Neural progenitor cell (in vitro differentiated cells): Measurements from ENCODE around the gene FBXL14. TPM values are rescaled to one million over a fixed set of nuclear protein-coding genes. Genes with fewer than 3 reads are reported as not detected.
A peak's percentile ranks its signal among the peaks of the same experiment; 100 is the strongest.

Experiments
- DNase-seq: peaks from one replicate; pipeline ENCODE4 v3.0.0-alpha.2; 2016; ENCODE audit warnings: low spot score
- H2AFZ ChIP-seq: fragments of 200-600 bp; sonication (generic); replicated peaks from 2 replicates; pipeline ENCODE4 v1.6.1; 2016; ENCODE audit warnings: antibody characterized with exemption
- H3F3A ChIP-seq: fragments of 200-600 bp; sonication (generic); 2 replicates; pipeline ENCODE4 v1.6.1; 2016; ENCODE audit warnings: antibody characterized with exemption, low read depth
- H3K27ac ChIP-seq: fragments of 200-600 bp; sonication (generic); 2 replicates; pipeline ENCODE4 v1.5.1; 2016; ENCODE audit warnings: mild to moderate bottlenecking
- H3K27me3 ChIP-seq: fragments of 200-600 bp; sonication (generic); 2 replicates; pipeline ENCODE4 v1.6.1; 2016; ENCODE audit warnings: mild to moderate bottlenecking, moderate library complexity
- H3K36me3 ChIP-seq: fragments of 200-600 bp; sonication (generic); 2 replicates; pipeline ENCODE4 v1.5.1; 2016
- H3K4me1 ChIP-seq: fragments of 200-600 bp; sonication (generic); 2 replicates; pipeline ENCODE4 v1.6.1; 2016; ENCODE audit warnings: mixed run types
- H3K4me2 ChIP-seq: fragments of 200-600 bp; sonication (generic); 2 replicates; pipeline ENCODE4 v1.6.1; 2016
- H3K4me3 ChIP-seq: fragments of 200-600 bp; sonication (generic); 2 replicates; pipeline ENCODE4 v1.5.1; 2016
- H3K79me2 ChIP-seq: fragments of 200-600 bp; sonication (generic); 2 replicates; pipeline ENCODE4 v1.6.1; 2016; ENCODE audit warnings: low read depth
- H3K9ac ChIP-seq: fragments of 200-600 bp; sonication (generic); 2 replicates; pipeline ENCODE4 v1.6.1; 2016
- H3K9me3 ChIP-seq: fragments of 200-600 bp; sonication (generic); 2 replicates; pipeline ENCODE4 v1.5.1; 2016; ENCODE audit warnings: low read depth
- H4K20me1 ChIP-seq: fragments of 200-600 bp; sonication (generic); 2 replicates; pipeline ENCODE4 v1.6.1; 2016; ENCODE audit warnings: low read depth
- H3K27ac Mint-ChIP-seq: 3 replicates; pipeline ENCODE4 v1.8.0; 2021; ENCODE audit warnings: mixed read lengths
- H3K27me3 Mint-ChIP-seq: 2 replicates; pipeline ENCODE4 v1.8.0; 2022; ENCODE audit warnings: low read depth, mild to moderate bottlenecking, inconsistent platforms, moderate library complexity, mixed read lengths; ENCODE audit not compliant: insufficient read depth
- H3K36me3 Mint-ChIP-seq: 3 replicates; pipeline ENCODE4 v1.8.0; 2021; ENCODE audit warnings: mixed read lengths
- H3K4me1 Mint-ChIP-seq: 3 replicates; pipeline ENCODE4 v1.8.0; 2021; ENCODE audit warnings: mixed read lengths
- H3K4me3 Mint-ChIP-seq: 3 replicates; pipeline ENCODE4 v1.8.0; 2021; ENCODE audit warnings: mild to moderate bottlenecking, moderate library complexity, mixed read lengths
- H3K9me3 Mint-ChIP-seq: 3 replicates; pipeline ENCODE4 v1.8.0; 2020; ENCODE audit warnings: mixed read lengths
- EZH2 ChIP-seq: fragments of 200-600 bp; sonication (generic); IDR thresholded peaks from 2 replicates; pipeline ENCODE4 v1.6.1; 2017; ENCODE audit warnings: antibody characterized with exemption, mild to moderate bottlenecking, moderate library complexity
- EZH2phosphoT487 ChIP-seq: fragments of 200-600 bp; sonication (generic); IDR thresholded peaks from 2 replicates; pipeline ENCODE4 v1.6.1; 2017; ENCODE audit warnings: antibody characterized with exemption
- total RNA-seq: library from RNA; depleted of rRNA; stranded (reverse); fragments of >200 nt; gene quantifications from 2 replicates; pipeline ENCODE4 v1.2.3, GENCODE V29; 2015; ENCODE audit warnings: low replicate concordance
- TF ChIP-seq, protein P1 (sequence below): fragments of 200-600 bp; sonication (generic); IDR thresholded peaks from 2 replicates; pipeline ENCODE4 v1.5.1; 2017; ENCODE audit warnings: antibody characterized with exemption, mild to moderate bottlenecking

Gene FBXL14
- total RNA-seq, result 27.3 and 64.6 TPM in 2 replicates

- H3K36me3 Mint-ChIP-seq, result peaks cover 7% of the 10 kb centered on the region
- peak within 1 kb of the TSS; percentile 81 for H3K27ac ChIP-seq
- H3K27me3 Mint-ChIP-seq, result peaks cover 8% of the 10 kb centered on the region
- peaks cover 58% of the 10 kb centered on the region for H3F3A ChIP-seq
- no peaks in the 10 kb centered on the region for H3K36me3 ChIP-seq
- peak; percentile 98 for DNase-seq
- H4K20me1 ChIP-seq, result peaks cover 60% of the 10 kb centered on the region
- no peak within 1 kb of the TSS for H3K9ac ChIP-seq
- H3K4me1 Mint-ChIP-seq, result peaks cover 52% of the 10 kb centered on the region
- H2AFZ ChIP-seq, result no peak within 1 kb of the TSS
- H3K4me3 ChIP-seq, result peak within 1 kb of the TSS; percentile 86
- H3K27me3 ChIP-seq, result peaks cover 17% of the 10 kb centered on the region
- H3K4me2 ChIP-seq, result peak within 1 kb of the TSS; percentile 93
- TF ChIP-seq, protein P1, sequence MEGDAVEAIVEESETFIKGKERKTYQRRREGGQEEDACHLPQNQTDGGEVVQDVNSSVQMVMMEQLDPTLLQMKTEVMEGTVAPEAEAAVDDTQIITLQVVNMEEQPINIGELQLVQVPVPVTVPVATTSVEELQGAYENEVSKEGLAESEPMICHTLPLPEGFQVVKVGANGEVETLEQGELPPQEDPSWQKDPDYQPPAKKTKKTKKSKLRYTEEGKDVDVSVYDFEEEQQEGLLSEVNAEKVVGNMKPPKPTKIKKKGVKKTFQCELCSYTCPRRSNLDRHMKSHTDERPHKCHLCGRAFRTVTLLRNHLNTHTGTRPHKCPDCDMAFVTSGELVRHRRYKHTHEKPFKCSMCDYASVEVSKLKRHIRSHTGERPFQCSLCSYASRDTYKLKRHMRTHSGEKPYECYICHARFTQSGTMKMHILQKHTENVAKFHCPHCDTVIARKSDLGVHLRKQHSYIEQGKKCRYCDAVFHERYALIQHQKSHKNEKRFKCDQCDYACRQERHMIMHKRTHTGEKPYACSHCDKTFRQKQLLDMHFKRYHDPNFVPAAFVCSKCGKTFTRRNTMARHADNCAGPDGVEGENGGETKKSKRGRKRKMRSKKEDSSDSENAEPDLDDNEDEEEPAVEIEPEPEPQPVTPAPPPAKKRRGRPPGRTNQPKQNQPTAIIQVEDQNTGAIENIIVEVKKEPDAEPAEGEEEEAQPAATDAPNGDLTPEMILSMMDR, result no peak
- TF ChIP-seq EZH2, result no peak
- TF ChIP-seq EZH2phosphoT487, result no peak
- peak within 1 kb of the TSS; percentile 89 for H3K4me3 Mint-ChIP-seq
- peaks cover 87% of the 10 kb centered on the region for H3K79me2 ChIP-seq
- peak within 1 kb of the TSS; percentile 69 for H3K27ac Mint-ChIP-seq
- no peaks in the 10 kb centered on the region for H3K9me3 Mint-ChIP-seq
- H3K4me1 ChIP-seq, result peaks cover 26% of the 10 kb centered on the region
- no peaks in the 10 kb centered on the region for H3K9me3 ChIP-seq
Observed at GRCh38 chr12:1594261-1595025, at the start of gene FBXL14. Gene FBXL14 (minus strand): TSS chr12:1594581. CDS start chr12:1594066, 515 bp downstream.

DNA sequence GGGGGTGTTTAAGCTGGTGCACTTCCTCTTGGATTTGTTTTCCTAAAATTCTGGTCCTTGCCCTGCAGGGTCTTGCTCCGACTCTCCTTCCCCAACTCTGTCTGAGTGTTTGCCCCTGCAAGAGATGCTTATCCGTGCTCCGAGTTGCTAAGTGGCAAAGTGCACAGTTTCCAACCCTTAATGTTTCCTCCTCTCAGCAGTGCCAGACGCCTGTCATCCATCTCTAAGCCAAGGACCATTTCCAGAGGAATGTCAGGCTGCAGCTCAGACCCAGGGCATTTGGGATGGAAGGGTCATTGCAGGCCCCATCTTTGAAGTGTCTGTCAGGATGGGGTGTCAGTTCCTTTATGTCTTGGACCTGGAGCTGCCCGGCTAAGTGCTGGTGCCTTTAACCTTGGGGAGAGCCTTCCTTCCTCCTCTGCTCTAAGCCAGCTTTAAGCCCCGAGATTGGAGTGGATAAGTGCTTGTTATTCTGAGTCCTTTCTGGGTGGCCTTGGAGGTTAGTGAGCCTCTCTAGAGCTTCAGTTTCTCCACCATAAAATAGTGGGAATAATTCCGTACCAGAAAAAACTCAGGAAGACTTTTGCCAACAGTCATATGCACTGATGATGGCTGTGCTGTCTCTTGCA, 49.6 kb upstream of the FBXL14 start:
- H3K36me3 Mint-ChIP-seq, result peaks cover 22% of the 10 kb centered on the region
- Histone ChIP-seq H3F3A (no peaks in the 10 kb centered on the region), H3K4me3 (no peak overlapping the region), H2AFZ (no peak overlapping the region), H3K27ac (no peak overlapping the region), H3K27me3 (no peaks in the 10 kb centered on the region), H3K4me1 (no peaks in the 10 kb centered on the region), H3K36me3 (no peaks in the 10 kb centered on the region), H4K20me1 (peaks cover 26% of the 10 kb centered on the region), H3K4me2 (no peak overlapping the region), H3K79me2 (no peaks in the 10 kb centered on the region), H3K9me3 (no peaks in the 10 kb centered on the region), H3K9ac (no peak overlapping the region)
- H3K4me3 Mint-ChIP-seq, result peak overlapping the region; percentile 11
- H3K27ac Mint-ChIP-seq, result peak overlapping the region; percentile 65
- no peaks in the 10 kb centered on the region for H3K27me3 Mint-ChIP-seq
- no peak for DNase-seq
- H3K9me3 Mint-ChIP-seq, result no peaks in the 10 kb centered on the region
- H3K4me1 Mint-ChIP-seq, result peaks cover 38% of the 10 kb centered on the region
- TF ChIP-seq EZH2, result no peak
- TF ChIP-seq, protein P1, result no peak
- TF ChIP-seq EZH2phosphoT487, result no peak

DNA sequence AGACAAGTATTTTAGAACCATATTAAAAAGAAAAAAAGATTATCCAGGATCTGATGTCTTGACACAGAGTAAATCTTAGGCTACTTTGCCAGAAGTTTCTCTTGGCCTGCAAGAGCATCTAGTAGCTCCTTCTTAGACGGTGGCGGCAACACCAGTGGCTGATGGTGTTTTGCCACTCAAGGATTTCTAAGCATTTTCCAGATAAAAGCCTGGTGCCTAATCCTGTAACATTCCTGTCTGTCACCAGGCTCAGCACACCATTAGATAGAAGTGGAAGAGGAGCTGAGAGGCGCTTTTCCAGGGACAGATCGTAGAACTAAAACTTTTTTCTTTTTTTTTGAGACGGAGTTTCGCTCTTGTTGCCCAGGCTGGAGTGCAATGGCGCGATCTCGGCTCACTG, 48.7 kb upstream of the FBXL14 start:
- Histone ChIP-seq H4K20me1 (peaks cover 26% of the 10 kb centered on the region), H3K9ac (no peak overlapping the region), H3K36me3 (no peaks in the 10 kb centered on the region), H3F3A (no peaks in the 10 kb centered on the region), H3K9me3 (no peaks in the 10 kb centered on the region), H3K79me2 (no peaks in the 10 kb centered on the region), H3K27ac (no peak overlapping the region), H3K4me2 (no peak overlapping the region), H3K4me3 (no peak overlapping the region), H3K4me1 (no peaks in the 10 kb centered on the region), H3K27me3 (no peaks in the 10 kb centered on the region), H2AFZ (no peak overlapping the region)
- peaks cover 38% of the 10 kb centered on the region for H3K4me1 Mint-ChIP-seq
- no peaks in the 10 kb centered on the region for H3K27me3 Mint-ChIP-seq
- no peak for DNase-seq
- TF ChIP-seq EZH2phosphoT487 (no peak), EZH2 (no peak)
- TF ChIP-seq, protein P1, result no peak
- H3K27ac Mint-ChIP-seq, result peak overlapping the region; percentile 54
- H3K9me3 Mint-ChIP-seq, result no peaks in the 10 kb centered on the region
- H3K36me3 Mint-ChIP-seq, result peaks cover 21% of the 10 kb centered on the region
- H3K4me3 Mint-ChIP-seq, result no peak overlapping the region
